Lower lobe of right lung (tissue), 2 donors: ENCODE data around the gene RASA3. TPM values are rescaled to one million over a fixed set of nuclear protein-coding genes. Genes with fewer than 3 reads are reported as not detected.
A peak's percentile ranks its signal among the peaks of the same experiment; 100 is the strongest.

Experiments used
- ATAC-seq, 2 donors: fragments of 200-7000 bp; cut with Tn5 transposase; one replicate each; pipeline ENCODE4 v1.9.1; 2020 to 2022; ENCODE audit warnings: mild to moderate bottlenecking in 2 of 2, moderate library complexity in 2 of 2
- DNase-seq: peaks from one replicate; pipeline ENCODE4 v3.0.0-alpha.2; 2020
- H3K27ac ChIP-seq: fragments of 200-600 bp; one replicate; pipeline ENCODE4 v1.8.0; 2022
- H3K27me3 ChIP-seq: fragments of 200-600 bp; one replicate; pipeline ENCODE4 v1.8.0; 2022; ENCODE audit warnings: low read depth
- H3K36me3 ChIP-seq: fragments of 200-600 bp; one replicate; pipeline ENCODE4 v1.8.0; 2022; ENCODE audit warnings: mild to moderate bottlenecking
- H3K4me1 ChIP-seq: fragments of 200-600 bp; one replicate; pipeline ENCODE4 v1.8.0; 2022
- H3K4me3 ChIP-seq: fragments of 200-600 bp; one replicate; pipeline ENCODE4 v1.8.0; 2022; ENCODE audit warnings: mild to moderate bottlenecking
- H3K9me3 ChIP-seq: fragments of 200-600 bp; one replicate; pipeline ENCODE4 v1.8.0; 2022
- CTCF ChIP-seq: fragments of 200-600 bp; IDR thresholded peaks from one replicate; pipeline ENCODE4 v1.8.0; 2022; ENCODE audit warnings: antibody characterized with exemption, mild to moderate bottlenecking
- intact Hi-C: fragments of 100-400 bp; cut with DNase I; formaldehyde crosslinking; loops from one replicate; pipeline ENCODE4 v1.11.0; 2022
- total RNA-seq: library from RNA; stranded (reverse); fragmentation: NEBNext Ultra II Directional; extraction: Animal tissue kit (Norgen Biotek cat#: 25700); gene quantifications from one replicate; pipeline ENCODE4 v1.2.1, GENCODE V29; 2021
- donor health status: DM: no; HTN: yes; CAD: no; lungs with severe emphysema.

Gene RASA3
- total RNA-seq, 1 donor from 2014 or later, result 19.1 TPM

- Histone ChIP-seq H3K36me3 (no peaks in the 10 kb centered on the region), H3K27ac (no peak overlapping the region), H3K9me3 (no peaks in the 10 kb centered on the region), H3K27me3 (peaks cover 4% of the 10 kb centered on the region), H3K4me3 (no peak overlapping the region), H3K4me1 (no peaks in the 10 kb centered on the region)
- DNase-seq (no peak), ATAC-seq (no peak)
- intact Hi-C loops, result no loop called here
- no peak for TF ChIP-seq CTCF
These were observed 188.4 kb downstream of the RASA3 start for GRCh38 chr13:113943821-113944565.

GRCh38 chr13:113942591-113943103 lies 189.8 kb downstream of the RASA3 start:
- Histone ChIP-seq H3K36me3 (no peaks in the 10 kb centered on the region), H3K4me1 (no peaks in the 10 kb centered on the region), H3K4me3 (no peak overlapping the region), H3K27me3 (peaks cover 4% of the 10 kb centered on the region), H3K9me3 (no peaks in the 10 kb centered on the region), H3K27ac (no peak overlapping the region)
- intact Hi-C loops, result no loop called here
- DNase-seq (no peak), ATAC-seq (no peak)
- TF ChIP-seq CTCF, result no peak

GRCh38 chr13:113941571-113942191 lies 190.7 kb downstream of the RASA3 start:
- Histone ChIP-seq H3K27ac (no peak overlapping the region), H3K27me3 (peaks cover 4% of the 10 kb centered on the region), H3K4me3 (no peak overlapping the region), H3K36me3 (no peaks in the 10 kb centered on the region), H3K4me1 (no peaks in the 10 kb centered on the region), H3K9me3 (no peaks in the 10 kb centered on the region)
- no peak for TF ChIP-seq CTCF
- intact Hi-C loops, result no loop called here
- DNase-seq, result no peak
- ATAC-seq, result no peak

GRCh38 chr13:113939944-113940297 lies 192.5 kb downstream of the RASA3 start:
- intact Hi-C loops, result no loop called here
- H3K27me3 ChIP-seq, result peaks cover 4% of the 10 kb centered on the region
- no peaks in the 10 kb centered on the region for H3K36me3 ChIP-seq
- no peak for DNase-seq
- no peak for TF ChIP-seq CTCF
- no peak overlapping the region for H3K27ac ChIP-seq
- no peaks in the 10 kb centered on the region for H3K9me3 ChIP-seq
- ATAC-seq, result no peak
- H3K4me1 ChIP-seq, result peaks cover 5% of the 10 kb centered on the region
- H3K4me3 ChIP-seq, result no peak overlapping the region

- ATAC-seq, result peak in 1 of 2 donors; percentile 2
- Histone ChIP-seq H3K4me3 (no peak overlapping the region), H3K4me1 (peaks cover 7% of the 10 kb centered on the region), H3K27ac (no peak overlapping the region), H3K36me3 (no peaks in the 10 kb centered on the region), H3K9me3 (no peaks in the 10 kb centered on the region), H3K27me3 (peaks cover 4% of the 10 kb centered on the region)
- TF ChIP-seq CTCF, result no peak
- no peak for DNase-seq
- intact Hi-C loops, result no loop called here
These were observed 193.1 kb downstream of the RASA3 start for GRCh38 chr13:113939129-113939943.
